Ishikawa (cell line): ENCODE measurements around the gene ZW10.

Experiments
- EGR1 ChIP-seq: IDR thresholded peaks from 2 replicates; pipeline ENCODE4 v1.6.1; 2012
- EP300 ChIP-seq: IDR thresholded peaks from 2 replicates; pipeline ENCODE4 v1.6.1; 2012; ENCODE audit warnings: borderline replicate concordance
- FOXM1 ChIP-seq: IDR thresholded peaks from 2 replicates; pipeline ENCODE4 v1.6.1; 2012; ENCODE audit warnings: low read depth, borderline replicate concordance
- TAF1 ChIP-seq: IDR thresholded peaks from 2 replicates; pipeline ENCODE4 v1.6.1; 2012; ENCODE audit warnings: low read depth, mild to moderate bottlenecking
- TF ChIP-seq, protein P1 (sequence below): IDR thresholded peaks from 2 replicates; pipeline ENCODE4 v1.6.1; 2012
- TF ChIP-seq, protein P2 (sequence below): IDR thresholded peaks from 2 replicates; pipeline ENCODE4 v1.6.1; 2012

- TF ChIP-seq, protein P1, sequence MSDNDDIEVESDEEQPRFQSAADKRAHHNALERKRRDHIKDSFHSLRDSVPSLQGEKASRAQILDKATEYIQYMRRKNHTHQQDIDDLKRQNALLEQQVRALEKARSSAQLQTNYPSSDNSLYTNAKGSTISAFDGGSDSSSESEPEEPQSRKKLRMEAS: no peak
- TF ChIP-seq EGR1 (no peak), TAF1 (no peak), FOXM1 (no peak), EP300 (no peak)
- TF ChIP-seq, protein P2, sequence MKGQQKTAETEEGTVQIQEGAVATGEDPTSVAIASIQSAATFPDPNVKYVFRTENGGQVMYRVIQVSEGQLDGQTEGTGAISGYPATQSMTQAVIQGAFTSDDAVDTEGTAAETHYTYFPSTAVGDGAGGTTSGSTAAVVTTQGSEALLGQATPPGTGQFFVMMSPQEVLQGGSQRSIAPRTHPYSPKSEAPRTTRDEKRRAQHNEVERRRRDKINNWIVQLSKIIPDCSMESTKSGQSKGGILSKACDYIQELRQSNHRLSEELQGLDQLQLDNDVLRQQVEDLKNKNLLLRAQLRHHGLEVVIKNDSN: no peak
These were observed 79.1 kb downstream of the ZW10 start for GRCh38 chr11:113694390-113694789.
